HEK293 (cell line): ENCODE measurements around the gene FLYWCH1.

Source experiments
- KLF7 ChIP-seq: fragments of 450-650 bp; formaldehyde crosslinking; IDR thresholded peaks from 2 replicates; pipeline ENCODE4 v1.5.1; 2016; ENCODE audit warnings: missing biosample characterization, missing genetic modification characterization, borderline replicate concordance
- ZNF10 ChIP-seq: fragments of 450-650 bp; formaldehyde crosslinking; IDR thresholded peaks from 2 replicates; pipeline ENCODE4 v1.5.1; 2017; ENCODE audit warnings: missing biosample characterization, missing genetic modification characterization
- ZNF174 ChIP-seq: fragments of 450-650 bp; formaldehyde crosslinking; IDR thresholded peaks from 2 replicates; pipeline ENCODE4 v1.5.0; 2017; ENCODE audit warnings: missing biosample characterization, mild to moderate bottlenecking, missing genetic modification characterization
- TF ChIP-seq, protein P1 (sequence below): fragments of 450-650 bp; formaldehyde crosslinking; IDR thresholded peaks from 2 replicates; pipeline ENCODE4 v1.5.1; 2016; ENCODE audit warnings: missing biosample characterization, missing genetic modification characterization, low read depth

DNA sequence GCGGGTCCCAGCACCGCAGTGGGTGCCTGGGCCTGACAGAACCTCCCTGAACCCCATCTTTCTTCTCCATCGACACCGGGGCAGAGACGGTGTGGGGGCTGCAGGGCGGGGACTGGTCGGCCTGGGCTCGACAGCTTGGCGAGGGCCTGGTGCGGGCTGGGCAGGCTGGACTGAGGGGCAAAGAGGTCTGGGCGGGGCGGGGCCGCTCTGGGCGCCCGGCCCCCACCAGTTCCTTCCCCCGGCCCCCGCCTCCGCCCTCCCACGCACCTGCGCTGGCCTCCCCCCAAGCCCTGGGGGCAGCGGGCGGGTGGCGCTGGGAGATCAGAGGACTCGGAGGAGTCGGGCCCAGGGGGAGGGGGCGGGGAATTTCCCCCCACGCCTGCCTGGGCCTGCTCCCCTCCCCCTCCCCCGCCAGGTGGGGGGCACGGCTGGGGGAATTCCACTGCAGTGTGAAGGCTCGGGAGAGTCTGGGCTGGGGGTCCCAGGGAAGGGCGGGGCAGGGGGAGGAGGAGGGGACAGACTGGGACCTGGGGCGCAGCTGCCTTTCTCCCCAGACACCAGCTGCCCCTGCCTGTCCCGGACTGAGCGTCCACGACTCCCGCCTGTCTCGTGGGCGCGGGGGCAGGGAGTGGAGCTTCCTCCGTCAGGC is 51.5 kb downstream of the FLYWCH1 start:
- TF ChIP-seq, protein P1, sequence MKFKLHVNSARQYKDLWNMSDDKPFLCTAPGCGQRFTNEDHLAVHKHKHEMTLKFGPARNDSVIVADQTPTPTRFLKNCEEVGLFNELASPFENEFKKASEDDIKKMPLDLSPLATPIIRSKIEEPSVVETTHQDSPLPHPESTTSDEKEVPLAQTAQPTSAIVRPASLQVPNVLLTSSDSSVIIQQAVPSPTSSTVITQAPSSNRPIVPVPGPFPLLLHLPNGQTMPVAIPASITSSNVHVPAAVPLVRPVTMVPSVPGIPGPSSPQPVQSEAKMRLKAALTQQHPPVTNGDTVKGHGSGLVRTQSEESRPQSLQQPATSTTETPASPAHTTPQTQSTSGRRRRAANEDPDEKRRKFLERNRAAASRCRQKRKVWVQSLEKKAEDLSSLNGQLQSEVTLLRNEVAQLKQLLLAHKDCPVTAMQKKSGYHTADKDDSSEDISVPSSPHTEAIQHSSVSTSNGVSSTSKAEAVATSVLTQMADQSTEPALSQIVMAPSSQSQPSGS = no peak
- TF ChIP-seq ZNF174 (tag by site-specific recombination) (no peak), KLF7 (tag by site-specific recombination) (no peak), ZNF10 (tag by site-specific recombination) (no peak)
